Calu3 (cell line): ENCODE results near the gene S100A14. TPM values are rescaled to one million over a fixed set of nuclear protein-coding genes. Genes with fewer than 3 reads are reported as not detected.

Experiments used
- BruUV-seq: library from RNA; stranded (reverse); fragments of 400-500 nt; replicated peaks from 2 replicates; lab custom pipeline; 2021; lab: Mats Ljungman, UMichigan
- CTCF ChIA-PET: fragments of 300-600 bp; sonication (Branson Sonifier 250); formaldehyde crosslinking; loops from one replicate; lab custom pipeline; 2022; ENCODE audit warnings: antibody characterized with exemption; lab: Charles Lee
- DNase-seq: peaks from one replicate; pipeline ENCODE4 v3.0.0; 2022
- H3K27ac Mint-ChIP-seq: one replicate; pipeline ENCODE4 v1.8.0; 2022; ENCODE audit warnings: mixed read lengths; ENCODE audit not compliant: unreplicated experiment
- H3K27me3 Mint-ChIP-seq: one replicate; pipeline ENCODE4 v1.8.0; 2022; ENCODE audit warnings: mixed read lengths; ENCODE audit not compliant: unreplicated experiment
- H3K36me3 Mint-ChIP-seq: one replicate; pipeline ENCODE4 v1.8.0; 2022; ENCODE audit warnings: mild to moderate bottlenecking, moderate library complexity, mixed read lengths; ENCODE audit not compliant: insufficient read depth, unreplicated experiment
- H3K4me1 Mint-ChIP-seq: one replicate; pipeline ENCODE4 v1.8.0; 2022; ENCODE audit warnings: mild to moderate bottlenecking, low read depth, mixed read lengths; ENCODE audit not compliant: unreplicated experiment
- H3K4me3 Mint-ChIP-seq: one replicate; pipeline ENCODE4 v1.8.0; 2022; ENCODE audit warnings: mild to moderate bottlenecking, low read depth, moderate library complexity, mixed read lengths; ENCODE audit not compliant: unreplicated experiment
- H3K9me3 Mint-ChIP-seq: one replicate; pipeline ENCODE4 v1.8.0; 2022; ENCODE audit warnings: low read depth, mixed read lengths; ENCODE audit not compliant: unreplicated experiment
- CTCF ChIP-seq: fragments of 200-600 bp; IDR thresholded peaks from one replicate; pipeline ENCODE4 v1.8.0; 2022; ENCODE audit warnings: antibody characterized with exemption; ENCODE audit not compliant: unreplicated experiment
- intact Hi-C: fragments of 100-400 bp; cut with micrococcal nuclease; formaldehyde crosslinking; loops from one replicate; pipeline ENCODE4 v1.10.0; 2022; ENCODE audit not compliant: unreplicated experiment
- total RNA-seq: library from RNA; stranded (reverse); gene quantifications from 2 replicates; pipeline ENCODE4 v1.2.3, GENCODE V29; 2022

The S100A14 gene
- total RNA-seq, 1 experiment from 2014 or later = 74.6 TPM

- intact Hi-C loops = loop anchor here (5.0 kb wide), 1 partner anchor 213 kb away; no protein-coding TSS in a partner anchor
- Mint-ChIP-seq H3K9me3 (no peaks in the 10 kb centered on the region), H3K27ac (peak within 1 kb of the TSS; percentile 96), H3K36me3 (peaks cover 44% of the 10 kb centered on the region), H3K4me1 (peaks cover 59% of the 10 kb centered on the region), H3K27me3 (no peaks in the 10 kb centered on the region), H3K4me3 (peak within 1 kb of the TSS; percentile 36)
- DNase-seq = peak; percentile 63
- no peak for TF ChIP-seq CTCF
- BruUV-seq = TSS peak; percentile 16
- CTCF ChIA-PET = interaction anchor here (0.6 to 2.1 kb wide), 16 partner anchors 10 to 107 kb away, joined by 3 to 61 read pairs (median 6); partner anchors contain the start of genes CHTOP, S100A13, S100A16 and S100A4
Measured at GRCh38 chr1:153565529-153566374, 50.4 kb downstream of the S100A14 start, which contains the start of gene S100A2. Gene S100A2, minus strand, starts transcription at chr1:153565844. Its CDS starts 1,967 bp downstream, at chr1:153563877.

Other genes starting within 250 kb of the S100A14 start
- not detected in 2 replicates for gene S100A12, start 240.7 kb downstream of the S100A14 start, total RNA-seq
- not detected in 2 replicates for gene S100A8, start 225.3 kb downstream of the S100A14 start, total RNA-seq
- gene S100A7A, start 199.8 kb downstream of the S100A14 start, total RNA-seq = not detected in 2 replicates
- not detected in 2 replicates for gene S100A7, start 155.7 kb downstream of the S100A14 start, total RNA-seq
- gene S100A6, start 80.3 kb downstream of the S100A14 start, total RNA-seq = 1,521 and 2,023 TPM in 2 replicates
- not detected in 2 replicates for gene S100A5, start 75.4 kb downstream of the S100A14 start, total RNA-seq
- 19.8 and 20.5 TPM in 2 replicates for gene S100A4, start 70.5 kb downstream of the S100A14 start, total RNA-seq
- not detected in 2 replicates for gene S100A3, start 67.1 kb downstream of the S100A14 start, total RNA-seq
- gene S100A2, start 50.5 kb downstream of the S100A14 start, total RNA-seq = 11.1 and 14.1 TPM in 2 replicates
- 247 and 255 TPM in 2 replicates for gene S100A16, start 3.2 kb downstream of the S100A14 start, total RNA-seq
- gene S100A13, start 11.2 kb upstream of the S100A14 start, total RNA-seq = 104 and 117 TPM in 2 replicates
- not detected in 2 replicates for gene S100A1, start 12.1 kb upstream of the S100A14 start, total RNA-seq
- gene CHTOP, start 17.7 kb upstream of the S100A14 start, total RNA-seq = 93.7 and 100 TPM in 2 replicates
- 45.0 and 46.8 TPM in 2 replicates for gene SNAPIN, start 42.4 kb upstream of the S100A14 start, total RNA-seq
- 253 and 292 TPM in 2 replicates for gene ILF2, start 54.7 kb upstream of the S100A14 start, total RNA-seq
- not detected in 2 replicates for gene NPR1, start 62.4 kb upstream of the S100A14 start, total RNA-seq
- 55.9 and 57.1 TPM in 2 replicates for gene INTS3, start 111.7 kb upstream of the S100A14 start, total RNA-seq
- 9.0 and 11.9 TPM in 2 replicates for gene SLC27A3, start 159.1 kb upstream of the S100A14 start, total RNA-seq